Measurements from ENCODE around the gene OR3A2. TPM values are rescaled to one million over a fixed set of nuclear protein-coding genes. Genes with fewer than 3 reads are reported as not detected.
"Not testable (repeated sequence)": the region's sequence is repeated elsewhere in the genome, so short reads cannot be mapped to it uniquely, and the experiment has no call there.

The OR3A2 gene
- total RNA-seq, 3 donors from 2014 or later: 0.40 to 3.7 (median 2.8) TPM

DNA sequence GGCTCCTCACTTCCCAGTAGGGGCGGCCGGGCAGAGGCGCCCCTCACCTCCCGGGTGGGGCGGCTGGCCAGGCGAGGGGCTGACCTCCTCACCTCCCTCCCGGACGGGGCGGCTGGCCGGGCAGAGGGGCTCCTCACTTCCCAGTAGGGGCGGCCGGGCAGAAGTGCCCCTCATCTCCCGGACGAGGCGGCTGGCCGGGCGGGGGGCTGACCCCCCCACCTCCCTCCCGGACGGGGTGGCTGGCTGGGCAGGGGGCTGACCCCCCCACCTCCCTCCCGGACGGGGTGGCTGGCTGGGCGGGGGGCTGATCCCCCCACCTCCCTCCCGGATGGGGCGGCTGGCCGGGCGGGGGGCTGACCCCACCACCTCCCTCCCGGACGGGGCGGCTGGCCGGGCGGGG lies 14.9 kb downstream of the OR3A2 start:
- not testable (repeated sequence) for ATAC-seq; DNase-seq; H3K4me3 Mint-ChIP-seq; H3K4me1 Mint-ChIP-seq (ENCODE audit: low read depth); H3K27me3 Mint-ChIP-seq (ENCODE audit: low read depth); H3K36me3 Mint-ChIP-seq (ENCODE audit: insufficient read depth)
- H3K9me3 Mint-ChIP-seq: peaks cover 36% of the 10 kb centered on the region

- DNase-seq; H3K4me3 Mint-ChIP-seq; ATAC-seq; H3K36me3 Mint-ChIP-seq (ENCODE audit: insufficient read depth); H3K4me1 Mint-ChIP-seq (ENCODE audit: low read depth): not testable (repeated sequence)
- peaks cover 43% of the 10 kb centered on the region for H3K27me3 Mint-ChIP-seq (ENCODE audit: low read depth)
- peaks cover 14% of the 10 kb centered on the region for H3K9me3 Mint-ChIP-seq
These were observed 43.3 kb downstream of the OR3A2 start for GRCh38 chr17:3342782-3343181.

DNA sequence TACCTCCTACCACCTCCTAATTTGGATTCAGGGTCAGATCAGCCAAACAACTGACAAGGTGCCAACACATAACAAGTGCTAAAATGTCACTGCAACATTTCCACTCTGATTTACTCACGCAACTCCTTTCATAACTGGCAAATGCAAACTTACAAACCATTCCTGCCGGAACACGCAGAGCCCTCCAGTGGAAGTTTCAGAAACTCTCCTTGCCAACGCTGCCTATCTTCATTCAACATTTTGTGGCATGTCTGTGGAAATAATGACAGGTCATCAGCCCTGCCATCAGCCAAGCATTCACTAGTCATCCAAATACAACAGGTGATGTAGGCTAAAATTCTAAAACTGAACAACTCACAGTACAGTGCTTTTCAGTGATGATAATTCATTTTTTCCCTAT lies 50.2 kb downstream of the OR3A2 start:
- Mint-ChIP-seq H3K27me3 (ENCODE audit: low read depth) (peaks cover 15% of the 10 kb centered on the region), H3K4me3 (no peak overlapping the region)
- no peak for ATAC-seq

GRCh38 chr17:3318336-3318735 lies 67.8 kb downstream of the OR3A2 start:
- Mint-ChIP-seq H3K9me3 (no peaks in the 10 kb centered on the region), H3K4me1 (ENCODE audit: low read depth) (no peaks in the 10 kb centered on the region), H3K27me3 (ENCODE audit: low read depth) (peaks cover 2% of the 10 kb centered on the region), H3K36me3 (ENCODE audit: insufficient read depth) (no peaks in the 10 kb centered on the region), H3K4me3 (no peak overlapping the region)
- DNase-seq (no peak), ATAC-seq (no peak)

More for the DNA sequence above, 50.2 kb downstream of the OR3A2 start:
- DNase-seq: no peak
- Mint-ChIP-seq H3K36me3 (ENCODE audit: insufficient read depth) (peaks cover 3% of the 10 kb centered on the region), H3K9me3 (peaks cover 4% of the 10 kb centered on the region), H3K4me1 (ENCODE audit: low read depth) (no peaks in the 10 kb centered on the region)

DNA sequence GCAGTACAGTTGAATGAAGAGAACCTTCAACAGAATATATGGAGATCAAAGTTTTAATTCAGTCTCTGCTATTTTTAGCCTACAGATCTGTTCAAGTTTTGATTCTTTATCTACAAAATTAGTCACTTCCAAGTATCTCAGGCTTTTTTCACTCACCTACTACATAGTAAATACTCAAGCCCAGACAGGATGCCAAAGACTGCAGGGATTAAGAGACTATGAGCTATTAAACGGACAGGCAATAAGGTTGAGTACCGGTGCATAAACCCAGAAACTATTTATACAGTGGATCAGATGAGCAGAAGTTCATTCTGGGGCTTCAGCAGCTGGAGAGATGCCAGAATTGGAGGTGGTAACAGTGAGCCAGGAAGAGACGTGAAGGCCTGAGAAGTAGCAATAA lies 69.3 kb downstream of the OR3A2 start:
- Mint-ChIP-seq H3K9me3 (no peaks in the 10 kb centered on the region), H3K4me1 (ENCODE audit: low read depth) (no peaks in the 10 kb centered on the region)
- no peak for DNase-seq

DNA sequence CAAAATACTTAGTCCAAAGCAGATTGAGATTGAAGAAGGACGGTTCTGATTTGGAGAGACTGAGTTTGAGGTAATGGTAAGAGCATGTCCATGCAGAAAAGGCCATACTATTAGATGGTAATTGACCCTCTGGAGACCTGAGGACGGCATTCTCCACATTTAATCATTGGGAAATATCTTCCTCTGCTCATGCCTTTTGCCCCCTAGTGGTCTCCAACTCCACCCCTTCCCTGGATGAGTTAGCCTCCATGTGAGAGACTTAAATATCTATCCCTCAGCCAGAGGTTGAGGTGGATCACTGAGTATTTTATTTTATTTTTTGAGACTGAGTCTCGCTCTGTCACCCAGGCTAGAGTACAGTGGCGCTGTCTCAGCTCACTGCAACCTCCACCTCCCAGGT lies 77.5 kb downstream of the OR3A2 start:
- no peaks in the 10 kb centered on the region for H3K4me1 Mint-ChIP-seq (ENCODE audit: low read depth)
- DNase-seq (no peak), ATAC-seq (no peak)
- H3K4me3 Mint-ChIP-seq: no peak overlapping the region
- no peaks in the 10 kb centered on the region for H3K9me3 Mint-ChIP-seq
- H3K36me3 Mint-ChIP-seq (ENCODE audit: insufficient read depth): no peaks in the 10 kb centered on the region
- peaks cover 9% of the 10 kb centered on the region for H3K27me3 Mint-ChIP-seq (ENCODE audit: low read depth)

More for the DNA sequence above, 69.3 kb downstream of the OR3A2 start:
- no peak overlapping the region for H3K4me3 Mint-ChIP-seq
- peaks cover 5% of the 10 kb centered on the region for H3K27me3 Mint-ChIP-seq (ENCODE audit: low read depth)
- no peaks in the 10 kb centered on the region for H3K36me3 Mint-ChIP-seq (ENCODE audit: insufficient read depth)
- ATAC-seq: no peak

GRCh38 chr17:3298260-3298659 lies 87.8 kb downstream of the OR3A2 start, which contains the start of gene OR3A1:
TSS of gene OR3A1 (minus strand) at chr17:3298360. CDS start at chr17:3292582, 5,778 bp downstream.
- H3K4me3 Mint-ChIP-seq: no peak within 1 kb of the TSS
- H3K9me3 Mint-ChIP-seq: peaks cover 8% of the 10 kb centered on the region
- ATAC-seq (no peak), DNase-seq (no peak)
- H3K36me3 Mint-ChIP-seq (ENCODE audit: insufficient read depth): no peaks in the 10 kb centered on the region
- no peaks in the 10 kb centered on the region for H3K4me1 Mint-ChIP-seq (ENCODE audit: low read depth)
- H3K27me3 Mint-ChIP-seq (ENCODE audit: low read depth): peaks cover 13% of the 10 kb centered on the region

DNA sequence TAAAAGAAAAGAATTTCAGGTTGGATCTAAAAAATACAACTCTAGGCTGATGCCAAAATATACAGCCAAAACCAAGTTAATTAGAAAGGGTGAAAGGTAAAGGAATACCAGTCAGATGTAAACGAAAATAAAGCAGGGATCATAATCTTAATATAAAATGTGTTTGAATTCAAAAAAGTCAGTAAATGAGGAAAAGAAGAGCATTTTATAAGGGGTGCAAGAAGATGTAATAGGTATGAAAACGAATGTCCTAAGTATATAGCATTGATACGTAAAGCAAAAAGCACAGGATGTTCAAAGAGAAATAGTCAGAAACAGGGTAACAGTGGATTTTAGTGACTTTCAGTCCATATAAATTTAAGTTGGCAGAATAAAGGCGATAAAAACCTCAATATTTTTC lies 90.5 kb downstream of the OR3A2 start:
- Mint-ChIP-seq H3K4me1 (ENCODE audit: low read depth) (no peaks in the 10 kb centered on the region), H3K27me3 (ENCODE audit: low read depth) (peaks cover 17% of the 10 kb centered on the region), H3K9me3 (no peaks in the 10 kb centered on the region), H3K36me3 (ENCODE audit: insufficient read depth) (no peaks in the 10 kb centered on the region), H3K4me3 (no peak overlapping the region)
- no peak for ATAC-seq
- DNase-seq: no peak

GRCh38 chr17:3293548-3293947 lies 92.6 kb downstream of the OR3A2 start:
- not testable (repeated sequence) for ATAC-seq; H3K36me3 Mint-ChIP-seq (ENCODE audit: insufficient read depth); H3K4me1 Mint-ChIP-seq (ENCODE audit: low read depth); H3K9me3 Mint-ChIP-seq; DNase-seq; H3K4me3 Mint-ChIP-seq
- peaks cover 22% of the 10 kb centered on the region for H3K27me3 Mint-ChIP-seq (ENCODE audit: low read depth)

- Mint-ChIP-seq H3K9me3 (peaks cover 6% of the 10 kb centered on the region), H3K4me1 (ENCODE audit: low read depth) (no peaks in the 10 kb centered on the region), H3K4me3 (no peak overlapping the region), H3K27me3 (ENCODE audit: low read depth) (peaks cover 4% of the 10 kb centered on the region), H3K36me3 (ENCODE audit: insufficient read depth) (peaks cover 3% of the 10 kb centered on the region)
- DNase-seq: no peak
- ATAC-seq: no peak
These were observed 103.2 kb downstream of the OR3A2 start for GRCh38 chr17:3282901-3283300.

- Mint-ChIP-seq H3K4me1 (ENCODE audit: low read depth) (no peaks in the 10 kb centered on the region), H3K27me3 (ENCODE audit: low read depth) (peaks cover 6% of the 10 kb centered on the region), H3K36me3 (ENCODE audit: insufficient read depth) (peaks cover 6% of the 10 kb centered on the region), H3K9me3 (peaks cover 15% of the 10 kb centered on the region), H3K4me3 (no peak overlapping the region)
- DNase-seq (no peak), ATAC-seq (no peak)
These were observed 110.0 kb downstream of the OR3A2 start for GRCh38 chr17:3276126-3276525.

DNA sequence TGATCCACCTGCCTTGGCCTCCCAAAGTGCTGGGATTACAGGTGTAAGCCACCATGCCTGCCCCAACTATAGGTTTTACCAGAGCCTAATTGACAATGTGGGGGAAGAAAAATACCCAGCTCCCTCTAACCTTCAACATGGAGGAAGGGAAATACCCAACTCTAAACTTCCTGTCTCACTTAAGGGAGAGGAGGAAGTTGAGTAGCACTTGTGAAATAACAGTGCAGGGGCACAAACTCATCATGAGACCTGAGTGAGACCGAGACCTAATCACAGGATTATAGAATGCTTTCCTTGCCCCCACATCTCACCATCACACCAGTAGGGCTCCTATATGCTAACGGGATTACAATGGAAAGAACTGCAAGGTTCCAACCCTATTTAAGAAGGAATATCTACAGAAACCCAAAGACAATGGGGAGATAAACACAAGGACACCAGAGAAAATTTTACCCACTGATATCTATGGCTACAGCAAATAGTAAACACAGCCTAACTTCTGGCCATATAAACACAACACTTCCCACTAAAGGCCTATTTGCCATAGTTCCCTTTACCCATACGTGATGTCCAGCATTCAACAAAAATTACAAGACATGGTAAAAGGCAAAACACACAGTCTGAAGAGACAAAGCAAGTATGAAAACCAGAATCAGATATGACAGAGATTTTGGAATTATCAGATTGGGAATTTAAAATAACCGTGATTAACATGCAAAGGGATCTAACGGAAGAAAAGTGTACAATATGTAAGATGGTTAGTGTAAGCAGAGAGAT lies 114.8 kb downstream of the OR3A2 start:
- Mint-ChIP-seq H3K36me3 (ENCODE audit: insufficient read depth) (peaks cover 2% of the 10 kb centered on the region), H3K4me1 (ENCODE audit: low read depth) (no peaks in the 10 kb centered on the region), H3K9me3 (peaks cover 16% of the 10 kb centered on the region), H3K27me3 (ENCODE audit: low read depth) (peaks cover 20% of the 10 kb centered on the region), H3K4me3 (no peak overlapping the region)
- ATAC-seq (no peak), DNase-seq (no peak)

GRCh38 chr17:3260600-3260999 lies 125.5 kb downstream of the OR3A2 start:
- H3K27me3 Mint-ChIP-seq (ENCODE audit: low read depth): peaks cover 5% of the 10 kb centered on the region
- H3K4me3 Mint-ChIP-seq: no peak overlapping the region
- H3K9me3 Mint-ChIP-seq: no peaks in the 10 kb centered on the region
- no peak for ATAC-seq
- no peaks in the 10 kb centered on the region for H3K36me3 Mint-ChIP-seq (ENCODE audit: insufficient read depth)
- DNase-seq: no peak
- no peaks in the 10 kb centered on the region for H3K4me1 Mint-ChIP-seq (ENCODE audit: low read depth)

GRCh38 chr17:3260163-3260562 lies 125.9 kb downstream of the OR3A2 start:
- DNase-seq (no peak), ATAC-seq (no peak)
- H3K4me3 Mint-ChIP-seq: no peak overlapping the region
- no peaks in the 10 kb centered on the region for H3K4me1 Mint-ChIP-seq (ENCODE audit: low read depth)
- H3K36me3 Mint-ChIP-seq (ENCODE audit: insufficient read depth): no peaks in the 10 kb centered on the region
- peaks cover 5% of the 10 kb centered on the region for H3K27me3 Mint-ChIP-seq (ENCODE audit: low read depth)
- H3K9me3 Mint-ChIP-seq: no peaks in the 10 kb centered on the region

DNA sequence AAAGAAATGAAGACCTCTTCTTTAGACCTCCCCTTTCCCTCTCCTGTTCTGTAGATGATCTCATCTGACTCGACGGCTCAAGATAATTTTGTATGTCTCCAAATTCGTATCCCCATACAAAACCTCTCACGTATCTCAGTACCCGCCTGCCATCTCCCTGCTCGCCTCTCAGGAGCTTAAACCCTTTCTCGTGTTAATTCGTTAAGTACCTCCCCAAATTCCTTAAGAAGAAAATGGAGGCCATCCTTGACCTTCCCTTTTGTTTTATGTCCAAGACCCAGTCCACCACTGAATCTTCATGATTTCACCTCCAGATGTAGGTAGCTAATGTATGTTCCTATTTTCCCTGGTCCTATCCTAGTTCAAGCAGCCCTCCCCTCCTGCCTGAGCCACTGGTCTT lies 129.5 kb downstream of the OR3A2 start:
- Mint-ChIP-seq H3K9me3 (no peaks in the 10 kb centered on the region), H3K36me3 (ENCODE audit: insufficient read depth) (no peaks in the 10 kb centered on the region), H3K27me3 (ENCODE audit: low read depth) (peaks cover 3% of the 10 kb centered on the region), H3K4me3 (no peak overlapping the region), H3K4me1 (ENCODE audit: low read depth) (no peaks in the 10 kb centered on the region)
- DNase-seq (no peak), ATAC-seq (no peak)

Data from activated T-cell treated with anti-CD3 and anti-CD28 coated beads, Interleukin-2, amount 50 U/mL, for 4 hours (primary cell).